ENCODE data around the gene ADAM10. TPM values are rescaled to one million over a fixed set of nuclear protein-coding genes. Genes with fewer than 3 reads are reported as not detected.

Gene ADAM10
- total and polyA plus RNA-seq, 2 of the 8 experiments (the other 6 are each of a cell fraction or from before 2014, with no cell fraction given), result 46.5 to 163 TPM

GRCh38 chr15:58554758-58555157 is 194.7 kb downstream of the ADAM10 start:
- Histone ChIP-seq H3K14ac (ENCODE audit: insufficient read length) (no peak overlapping the region), H4K5ac (ENCODE audit: insufficient read length, low read depth, low read length) (no peak overlapping the region), H3K79me1 (ENCODE audit: low read depth, low read length) (no peaks in the 10 kb centered on the region), H3K4me1 (replicated peaks in 1 of 4; ENCODE audit: control insufficient read depth in 3 of 4, insufficient read depth in 4 of 4, low read length in 3 of 4) (peaks cover 0 to 7% (median 3%) of the 10 kb centered on the region in 4 experiments; a peak in 4 of 7 replicates), H3K23me2 (ENCODE audit: low read depth, low read length) (0 out of 2 replicates have a peak, but pooled peaks cover 2% of the 10 kb centered on the region), H3K56ac (replicated peaks; ENCODE audit: insufficient read length, low read depth, low read length) (no peak overlapping the region), H3K9ac (replicated peaks in 1 of 4; ENCODE audit: extremely low read depth in 1 of 4, low read depth in 3 of 4, low read length in 3 of 4) (no peak overlapping the region), H2BK20ac (ENCODE audit: low read length) (no peak overlapping the region), H4K91ac (replicated peaks; ENCODE audit: insufficient read length, low read length) (no peak overlapping the region), H3K18ac (ENCODE audit: extremely low read depth, low read length) (no peak overlapping the region), H3K9me3 (ENCODE audit: insufficient read depth in 2 of 2, low read depth in 1 of 2, low read length in 1 of 2) (peaks cover 7 to 8% of the 10 kb centered on the region in 2 experiments; a peak in 3 of 4 replicates), H3K36me3 (ENCODE audit: control insufficient read depth in 2 of 4, insufficient read depth in 4 of 4, low read length in 3 of 4) (no peaks in the 10 kb centered on the region), H3K4me2 (ENCODE audit: insufficient read depth in 1 of 2, low read depth in 2 of 2, low read length in 2 of 2) (no peak overlapping the region), H3K4me3 (ENCODE audit: extremely low read depth in 1 of 4, insufficient read depth in 2 of 4, low read depth in 3 of 4, low read length in 4 of 4) (no peak overlapping the region), H3K79me2 (ENCODE audit: control insufficient read depth in 1 of 2, insufficient read depth in 2 of 2, low read length in 2 of 2) (no peaks in the 10 kb centered on the region), H4K8ac (ENCODE audit: extremely low read depth, insufficient read depth, low read length) (no peak overlapping the region), H3K27me3 (replicated peaks in 1 of 4; ENCODE audit: control insufficient read depth in 3 of 4, extremely low read depth in 1 of 4, insufficient read depth in 3 of 4, low read length in 3 of 4) (no peaks in the 10 kb centered on the region; a peak in 1 of 7 replicates), H4K20me1 (replicated peaks in 1 of 2; ENCODE audit: control insufficient read depth in 1 of 2, insufficient read depth in 2 of 2, low read length in 2 of 2) (no peaks in the 10 kb centered on the region), H2AFZ (ENCODE audit: low read length) (no peak overlapping the region), H2BK15ac (ENCODE audit: low read length) (no peak overlapping the region), H2BK12ac (ENCODE audit: low read depth, low read length) (no peak overlapping the region), H3K27ac (ENCODE audit: low read depth, low read length) (no peak overlapping the region), H2BK5ac (ENCODE audit: low read depth, low read length) (no peak overlapping the region), H3K23ac (ENCODE audit: insufficient read length) (no peak overlapping the region), H2BK120ac (replicated peaks; ENCODE audit: low read depth, low read length) (no peak overlapping the region), H2AK5ac (ENCODE audit: low read depth, low read length) (no peak overlapping the region), H3K4ac (replicated peaks; ENCODE audit: insufficient read length, low read depth, low read length) (no peak overlapping the region)
- no peak for FAIRE-seq
- no peak for TF ChIP-seq CBX5 (IDR thresholded peaks at IDR 0.05; ENCODE audit: low read depth, low read length)
- no peak for TF ChIP-seq FOSL1 (IDR thresholded peaks at IDR 0.05; ENCODE audit: insufficient read depth, low read depth, low read length)
- TF ChIP-seq ASH2L (IDR thresholded peaks at IDR 0.05; ENCODE audit: low read length), result no peak
- no peak for TF ChIP-seq HDAC2 (IDR thresholded peaks at IDR 0.05; ENCODE audit: borderline replicate concordance in 1 of 2, low read depth in 2 of 2, low read length in 2 of 2)
- TF ChIP-seq EZH2 (IDR thresholded peaks at IDR 0.05; ENCODE audit: low read depth, low read length, severe bottlenecking), result no peak
- TF ChIP-seq TEAD4 (IDR thresholded peaks at IDR 0.05; ENCODE audit: low read depth, low read length), result no peak
- ChIA-PET POLR2A (ENCODE audit: partially characterized antibody) (no interaction called here), CTCF (ENCODE audit: partially characterized antibody) (interaction anchor here (1.5 to 2.1 kb wide), 3 partner anchors 14 to 326 kb away, joined by 3 to 5 read pairs (median 4); no protein-coding TSS in a partner anchor)
- DNase-seq (ENCODE audit: low read depth in 1 of 2, low spot score in 2 of 2), result no peak
- WGBS, 2 experiments (ENCODE audit: extremely low coverage in 1 of 2, insufficient coverage in 1 of 2, insufficient read length in 1 of 2, insufficient replicate concordance in 2 of 2, low coverage in 1 of 2, low lambda C conversion rate in 2 of 2, missing lambda C conversion rate in 1 of 2), result 79% methylated on average over 5 of the region's 5 CpGs; no CpG with 5 or more reads in 1 of the 2 experiments

All from H1 (cell line).